ENCODE measurements around the gene IL1RAPL1.

Gene IL1RAPL1

GRCh38 chrX:29941287-29941686 lies 1354.0 kb downstream of the IL1RAPL1 start:
- no peak for DNase-seq

GRCh38 chrX:29947225-29947624 lies 1360.0 kb downstream of the IL1RAPL1 start:
- DNase-seq = no peak

GRCh38 chrX:29948653-29949052 lies 1361.4 kb downstream of the IL1RAPL1 start:
- DNase-seq = no peak

GRCh38 chrX:29952016-29952415 lies 1364.8 kb downstream of the IL1RAPL1 start:
- DNase-seq = no peak

- DNase-seq = no peak
Observed at GRCh38 chrX:29962061-29962460, 1374.8 kb downstream of the IL1RAPL1 start.

- no peak for DNase-seq
Observed at GRCh38 chrX:29965634-29966033, 1378.4 kb downstream of the IL1RAPL1 start.

- DNase-seq = no peak
Observed at GRCh38 chrX:29992083-29992482, 1404.8 kb downstream of the IL1RAPL1 start.

GRCh38 chrX:30005813-30006212 lies 1418.6 kb downstream of the IL1RAPL1 start:
- no peak for DNase-seq
